GM18499 (cell line): ENCODE data around the gene UGT1A1.
"Not testable (repeated sequence)": the region's sequence is repeated elsewhere in the genome, so short reads cannot be mapped to it uniquely, and the experiment has no call there.

Experiments used
- ATAC-seq: cut with Tn5 transposase; IDR thresholded peaks from one replicate; pipeline ENCODE4 v1.9.1; 2021; ENCODE audit warnings: moderate number of reproducible peaks; ENCODE audit not compliant: insufficient read depth, unreplicated experiment

UGT1A1 gene

DNA sequence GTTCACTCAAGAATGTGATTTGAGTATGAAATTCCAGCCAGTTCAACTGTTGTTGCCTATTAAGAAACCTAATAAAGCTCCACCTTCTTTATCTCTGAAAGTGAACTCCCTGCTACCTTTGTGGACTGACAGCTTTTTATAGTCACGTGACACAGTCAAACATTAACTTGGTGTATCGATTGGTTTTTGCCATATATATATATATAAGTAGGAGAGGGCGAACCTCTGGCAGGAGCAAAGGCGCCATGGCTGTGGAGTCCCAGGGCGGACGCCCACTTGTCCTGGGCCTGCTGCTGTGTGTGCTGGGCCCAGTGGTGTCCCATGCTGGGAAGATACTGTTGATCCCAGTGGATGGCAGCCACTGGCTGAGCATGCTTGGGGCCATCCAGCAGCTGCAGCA, at the start of gene UGT1A1:
UGT1A1 (plus strand) TSS at position 228 of the 400 bp plus-strand sequence; CDS start at position 246, 18 bp downstream.
- ATAC-seq, result no peak

DNA sequence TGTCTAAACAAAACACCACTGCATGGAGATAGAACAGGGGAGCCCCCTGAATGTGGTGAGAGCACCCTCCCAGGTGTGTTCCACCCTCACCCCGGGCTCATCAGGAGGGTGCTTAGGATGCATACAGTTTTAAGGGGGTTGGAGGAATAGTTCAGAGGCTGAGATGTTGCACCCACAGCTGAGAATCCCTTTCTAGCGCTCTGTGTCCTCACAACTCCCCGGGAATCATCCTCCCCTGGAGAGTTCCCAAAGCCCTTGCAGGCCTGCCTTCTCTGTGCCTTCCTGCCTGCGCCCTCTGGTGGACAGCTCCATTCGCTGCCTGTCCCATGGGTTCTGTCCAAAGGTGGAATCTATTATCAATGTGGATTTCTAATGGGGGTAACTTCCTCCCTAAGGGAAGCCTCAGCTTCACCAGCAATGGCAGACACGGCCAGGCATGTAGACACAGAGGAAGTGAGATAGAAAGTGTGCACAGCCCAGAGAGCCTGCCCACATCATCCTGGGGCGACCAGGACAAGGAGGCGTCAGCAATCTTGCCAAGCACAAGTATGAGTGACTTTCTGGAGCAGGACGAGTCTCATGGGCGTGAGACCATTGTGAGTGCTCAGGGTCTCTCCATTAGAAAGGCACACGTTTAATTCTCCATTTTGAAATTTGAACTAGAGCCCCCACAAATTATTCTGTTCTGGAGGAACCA, 48.6 kb upstream of the UGT1A1 start:
- ATAC-seq, result no peak

DNA sequence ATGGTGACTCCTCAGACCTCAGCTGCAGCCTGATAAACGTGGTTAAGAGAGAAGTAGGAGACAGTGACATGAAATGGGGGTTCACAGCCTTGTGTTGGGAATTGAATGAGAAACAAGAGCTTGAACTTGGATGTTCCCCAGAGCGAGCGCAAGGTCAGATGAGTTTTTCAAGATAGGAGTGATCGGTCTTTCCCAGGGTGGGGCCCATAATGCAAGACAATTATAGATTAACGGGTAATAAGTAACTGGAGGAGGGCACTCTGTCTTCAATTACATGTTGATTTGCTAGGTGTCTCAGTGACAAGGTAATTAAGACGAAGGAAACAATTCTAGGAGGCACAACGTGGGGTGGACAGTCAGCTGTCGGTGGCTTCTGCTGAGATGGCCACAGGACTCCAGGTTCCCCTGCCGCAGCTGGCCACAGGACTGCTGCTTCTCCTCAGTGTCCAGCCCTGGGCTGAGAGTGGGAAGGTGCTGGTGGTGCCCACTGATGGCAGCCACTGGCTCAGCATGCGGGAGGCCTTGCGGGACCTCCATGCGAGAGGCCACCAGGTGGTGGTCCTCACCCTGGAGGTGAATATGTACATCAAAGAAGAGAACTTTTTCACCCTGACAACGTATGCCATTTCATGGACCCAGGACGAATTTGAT, 47.3 kb upstream of the UGT1A1 start, which contains the start of gene UGT1A5:
UGT1A5 (plus strand) TSS at position 297 of the 651 bp plus-strand sequence; CDS start at position 382, 85 bp downstream.
- ATAC-seq, result no peak

DNA sequence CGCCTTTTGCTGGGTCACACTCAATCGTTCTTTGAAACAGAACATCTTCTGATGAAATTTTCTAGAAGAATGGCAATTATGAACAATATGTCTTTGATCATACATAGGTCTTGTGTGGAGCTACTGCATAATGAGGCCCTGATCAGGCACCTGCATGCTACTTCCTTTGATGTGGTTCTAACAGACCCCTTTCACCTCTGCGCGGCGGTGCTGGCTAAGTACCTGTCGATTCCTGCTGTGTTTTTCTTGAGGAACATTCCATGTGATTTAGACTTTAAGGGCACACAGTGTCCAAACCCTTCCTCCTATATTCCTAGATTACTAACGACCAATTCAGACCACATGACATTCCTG, 46.8 kb upstream of the UGT1A1 start:
- ATAC-seq, result no peak

DNA sequence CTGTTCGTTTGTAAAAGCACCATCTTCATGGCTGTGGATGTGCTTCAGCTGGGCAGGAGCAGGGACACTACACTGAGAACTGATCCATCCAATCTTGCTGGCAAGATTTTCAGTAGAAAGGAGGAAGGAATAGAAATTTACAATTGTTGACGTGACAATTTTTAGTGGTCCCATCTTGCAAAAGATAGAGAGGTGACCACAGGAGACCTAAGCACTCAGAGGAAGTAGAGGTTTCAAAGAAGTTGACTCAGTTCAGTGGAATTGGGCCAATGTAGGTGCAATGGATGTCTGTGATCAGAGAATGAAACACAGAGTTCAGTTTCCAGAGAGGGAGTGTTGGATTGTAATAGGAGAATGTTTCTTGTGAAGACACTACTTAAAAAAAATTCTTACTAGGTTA, 45.9 kb upstream of the UGT1A1 start:
- ATAC-seq, result no peak

DNA sequence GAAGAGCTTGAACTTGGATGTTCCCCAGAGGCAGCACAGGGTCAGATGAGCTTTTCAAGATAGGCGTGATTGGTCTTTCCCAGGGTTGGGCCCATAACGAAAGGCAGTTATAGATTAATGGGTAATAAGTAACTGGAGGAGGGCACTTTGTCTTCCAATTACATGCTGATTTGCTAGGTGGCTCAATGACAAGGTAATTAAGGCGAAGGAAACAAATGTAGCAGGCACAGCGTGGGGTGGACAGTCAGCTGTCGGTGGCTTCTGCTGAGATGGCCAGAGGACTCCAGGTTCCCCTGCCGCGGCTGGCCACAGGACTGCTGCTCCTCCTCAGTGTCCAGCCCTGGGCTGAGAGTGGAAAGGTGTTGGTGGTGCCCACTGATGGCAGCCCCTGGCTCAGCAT, 41.5 kb upstream of the UGT1A1 start, which contains the start of gene UGT1A4:
UGT1A4 (plus strand) TSS at position 185 of the 400 bp plus-strand sequence; CDS start at position 270, 85 bp downstream.
- ATAC-seq, result no peak

DNA sequence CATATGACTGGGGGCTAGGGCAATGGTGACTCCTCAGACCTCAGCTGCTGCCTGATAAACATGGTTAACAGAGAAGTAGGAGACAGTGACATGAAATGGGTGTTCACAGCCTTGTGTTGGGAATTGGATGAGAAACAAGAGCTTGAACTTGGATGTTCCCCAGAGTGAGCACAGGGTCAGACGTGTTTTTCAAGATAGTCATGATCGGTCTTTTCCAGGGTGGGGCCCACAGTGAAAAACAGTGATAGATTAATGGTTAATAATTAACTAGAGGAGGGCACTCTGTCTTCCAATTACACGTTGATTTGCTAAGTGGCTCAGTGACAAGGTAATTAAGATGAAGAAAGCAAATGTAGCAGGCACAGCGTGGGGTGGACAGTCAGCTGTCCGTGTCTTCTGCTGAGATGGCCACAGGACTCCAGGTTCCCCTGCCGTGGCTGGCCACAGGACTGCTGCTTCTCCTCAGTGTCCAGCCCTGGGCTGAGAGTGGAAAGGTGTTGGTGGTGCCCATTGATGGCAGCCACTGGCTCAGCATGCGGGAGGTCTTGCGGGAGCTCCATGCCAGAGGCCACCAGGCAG, 31.3 kb upstream of the UGT1A1 start, which contains the start of gene UGT1A3:
UGT1A3 (plus strand) TSS at position 320 of the 579 bp plus-strand sequence; CDS start at position 405, 85 bp downstream.
- no peak for ATAC-seq

DNA sequence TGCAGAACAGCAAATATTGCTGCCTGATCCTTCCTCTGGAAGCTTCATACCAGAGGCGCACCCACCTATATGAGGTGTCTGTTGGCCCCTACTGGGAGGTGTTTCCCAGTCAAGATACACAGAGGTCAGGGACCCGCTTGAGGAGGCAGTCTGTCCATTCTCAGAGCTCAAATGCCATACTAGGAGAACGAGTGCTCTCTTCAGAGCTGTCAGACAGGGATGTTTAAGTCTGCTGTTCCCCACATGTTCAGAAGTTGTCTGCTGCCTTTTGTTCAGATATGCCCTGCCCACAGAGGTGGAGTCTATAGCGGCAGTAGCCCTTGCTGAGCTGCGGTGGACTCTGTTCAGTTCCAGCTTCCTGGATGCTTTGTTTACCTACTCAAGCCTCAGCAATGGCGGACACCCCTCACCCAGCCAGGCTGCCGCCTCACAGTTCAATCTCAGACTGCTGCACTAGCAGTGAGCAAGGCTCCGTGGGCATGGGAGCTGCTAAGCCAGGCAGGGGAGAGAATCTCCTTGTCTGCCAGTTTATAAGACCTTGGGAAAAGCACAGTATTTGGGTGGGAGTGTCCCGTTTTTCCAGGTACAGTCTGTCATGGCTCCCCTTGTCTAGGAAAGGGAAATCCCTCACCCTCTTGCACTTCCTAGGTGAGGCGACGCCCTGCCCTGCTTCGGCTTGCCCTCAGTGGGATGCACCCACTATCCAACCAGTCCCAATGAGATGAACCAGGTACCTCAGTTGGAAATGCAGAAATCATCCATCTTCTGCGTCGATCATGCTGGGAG, 23.0 kb upstream of the UGT1A1 start:
- ATAC-seq, result not testable (repeated sequence)

DNA sequence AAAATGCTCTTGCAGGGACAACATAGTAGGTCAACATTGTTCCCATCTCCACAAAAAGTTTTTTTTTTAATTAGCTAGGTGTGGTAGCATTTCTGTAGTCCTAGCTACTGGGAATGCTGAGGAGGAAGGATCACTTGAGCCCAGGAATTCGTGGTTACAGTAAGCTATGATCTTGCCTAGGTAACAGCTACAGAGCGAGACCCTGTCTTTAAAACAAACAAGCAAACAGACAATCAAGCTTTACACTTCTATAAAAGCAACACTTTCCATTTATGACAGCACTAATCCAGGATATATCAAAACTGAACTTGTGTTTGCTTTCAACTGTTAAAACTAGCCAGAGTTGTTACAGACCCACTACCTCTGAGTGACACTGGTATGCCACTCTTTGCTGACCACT, 19.2 kb upstream of the UGT1A1 start:
- no peak for ATAC-seq

DNA sequence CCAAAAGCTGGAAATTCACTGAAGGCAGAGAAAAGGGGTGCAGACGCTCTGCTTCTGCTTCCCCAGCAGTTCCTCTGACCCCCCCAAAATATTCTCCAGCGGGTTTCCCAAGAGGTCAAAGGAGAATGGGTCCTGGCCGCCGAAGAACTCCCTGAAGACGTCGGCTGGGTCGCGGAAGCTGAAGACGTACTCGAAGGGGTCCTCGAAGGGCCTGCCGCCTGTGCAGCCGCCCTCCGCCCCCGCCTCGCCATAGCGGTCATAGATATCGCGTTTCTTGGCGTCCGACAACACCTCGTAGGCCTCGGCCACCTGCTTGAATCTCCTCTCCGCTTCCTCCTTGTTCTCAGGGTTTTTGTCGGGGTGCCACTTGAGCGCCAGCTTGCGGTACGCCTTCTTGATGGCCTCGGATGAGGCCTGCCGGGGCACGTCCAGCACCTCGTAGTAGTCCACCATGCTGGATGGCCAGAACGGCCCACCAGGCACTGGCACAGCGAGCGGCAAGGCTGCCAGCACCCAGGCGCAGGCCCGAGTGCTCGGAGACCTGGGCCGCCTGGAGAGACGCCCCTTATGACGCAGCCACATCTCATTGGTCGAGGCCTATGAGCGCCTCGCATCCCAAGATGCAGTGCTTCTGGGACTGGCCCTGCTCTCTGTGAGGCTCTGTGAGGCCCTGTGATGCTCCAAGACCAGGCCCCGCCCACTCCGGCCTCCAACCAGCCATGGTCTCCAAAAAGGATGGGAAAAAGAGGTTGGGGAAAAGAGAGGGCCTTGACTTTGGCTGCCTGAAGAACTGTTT, 16.4 kb upstream of the UGT1A1 start:
- no peak for ATAC-seq

DNA sequence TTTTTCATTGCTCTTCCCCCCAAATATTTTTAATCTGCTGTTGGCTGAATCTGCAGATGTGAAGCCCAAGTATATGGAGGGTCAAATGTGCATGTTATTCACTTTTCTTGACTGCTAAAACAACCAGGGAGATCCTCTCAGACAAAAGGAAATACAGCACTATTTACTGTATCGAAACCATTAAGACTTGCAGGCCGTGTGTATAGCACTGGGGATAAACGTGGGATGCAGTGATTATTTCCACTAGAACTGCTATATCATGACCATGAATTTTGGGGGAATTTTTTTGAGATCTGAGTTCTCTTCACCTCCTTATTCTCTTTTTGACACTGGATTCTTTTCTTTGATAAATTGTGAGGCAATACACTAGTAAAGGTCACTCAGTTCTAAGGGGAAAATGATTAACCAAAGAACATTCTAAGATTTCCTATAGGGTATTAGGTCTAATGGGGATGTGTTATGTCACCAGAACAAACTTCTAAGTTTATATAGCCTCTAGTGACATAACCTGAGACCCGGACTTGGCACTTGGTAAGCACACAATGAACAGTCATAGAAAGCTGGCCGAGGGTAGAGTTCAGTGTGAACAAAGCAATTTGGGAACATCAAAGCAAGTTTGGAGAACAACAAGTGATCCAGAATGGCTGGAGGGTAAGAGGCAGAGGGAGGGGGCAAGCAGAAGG, 14.9 kb upstream of the UGT1A1 start:
- no peak for ATAC-seq

DNA sequence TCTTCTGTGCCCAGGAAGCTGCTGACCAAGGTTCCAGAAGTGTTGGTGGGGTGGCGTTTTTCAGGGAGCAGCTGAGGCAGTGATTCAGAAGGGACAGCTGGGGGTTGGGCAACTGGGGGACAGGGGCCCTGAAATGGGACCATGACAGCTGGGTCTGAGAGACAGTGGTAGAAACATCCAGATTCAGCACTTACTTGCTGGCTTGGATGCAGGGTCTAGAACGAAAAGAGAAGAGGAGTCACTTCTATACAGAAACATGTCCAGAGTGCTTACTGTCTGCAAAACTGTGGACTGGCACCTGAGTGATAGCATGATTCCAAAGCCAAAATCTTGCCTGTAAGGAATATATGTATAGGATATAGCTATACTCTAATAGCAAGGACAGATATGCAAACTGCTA, 14.2 kb upstream of the UGT1A1 start:
- ATAC-seq, result not testable (repeated sequence)

DNA sequence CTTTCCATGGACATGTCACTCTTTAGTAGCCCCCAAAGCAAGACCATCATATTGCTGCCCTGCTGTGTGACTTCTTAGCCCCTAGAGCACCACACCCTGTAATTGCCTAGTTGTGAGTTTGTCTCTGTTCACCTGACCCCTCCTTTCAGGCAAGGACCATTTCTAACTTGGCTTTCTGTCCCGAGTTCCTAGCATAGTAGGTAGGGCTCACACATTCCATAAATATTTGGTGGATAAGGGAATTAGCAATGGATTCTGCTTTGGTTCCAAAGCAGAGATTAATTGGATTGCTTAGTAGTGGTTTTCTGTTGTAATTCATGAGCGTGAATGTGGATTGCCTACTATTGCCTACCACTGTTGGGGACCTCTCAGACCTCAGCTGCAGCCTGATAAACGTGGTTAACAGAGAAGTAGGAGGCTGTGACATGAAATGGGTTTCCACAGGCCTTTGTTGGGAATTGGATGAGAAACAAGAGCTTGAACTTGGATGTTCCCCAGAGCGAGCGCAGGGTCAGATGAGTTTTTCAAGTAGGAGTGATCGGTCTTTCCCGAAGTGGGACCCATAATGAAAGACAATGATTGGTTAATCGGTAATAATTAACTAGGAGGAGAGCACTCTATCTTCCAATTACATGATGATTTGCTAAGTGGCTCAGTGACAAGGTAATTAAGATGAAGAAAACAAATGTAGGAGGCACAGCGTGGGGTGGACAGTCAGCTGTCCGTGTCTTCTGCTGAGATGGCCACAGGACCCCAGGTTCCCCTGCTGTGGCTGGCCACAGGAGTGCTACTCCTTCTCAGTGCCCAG, 13.4 kb upstream of the UGT1A1 start:
- no peak for ATAC-seq

DNA sequence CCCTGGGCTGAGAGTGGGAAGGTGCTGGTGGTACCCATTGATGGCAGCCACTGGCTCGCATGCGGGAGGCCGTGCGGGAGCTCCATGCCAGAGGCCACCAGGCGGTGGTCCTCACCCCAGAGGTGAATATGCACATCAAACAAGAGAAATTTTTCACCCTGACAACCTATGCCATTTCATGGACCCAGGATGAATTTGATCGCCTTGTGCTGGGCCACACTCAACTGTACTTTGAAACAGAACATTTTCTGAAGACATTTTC, 12.9 kb upstream of the UGT1A1 start:
- no peak for ATAC-seq

DNA sequence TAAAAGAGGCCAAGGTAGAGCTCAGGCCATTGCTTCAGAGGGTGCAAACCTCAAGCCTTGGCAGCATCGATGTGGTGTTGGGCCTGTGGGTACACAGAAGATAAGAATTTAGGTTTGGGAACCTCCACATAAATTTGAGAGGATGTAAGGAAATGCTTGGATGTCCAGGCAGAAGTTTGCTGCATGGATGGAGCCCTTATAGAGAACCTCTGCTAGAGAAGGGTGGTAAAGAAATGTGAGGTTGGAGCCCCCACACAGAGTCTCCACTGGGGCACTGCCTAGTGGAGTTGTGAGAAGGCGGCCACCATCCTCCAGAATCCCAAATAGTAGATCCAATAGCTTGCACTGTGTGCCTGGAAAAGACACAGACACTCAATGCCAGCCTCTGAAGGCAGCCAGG, 9.4 kb upstream of the UGT1A1 start:
- ATAC-seq, result not testable (repeated sequence)

DNA sequence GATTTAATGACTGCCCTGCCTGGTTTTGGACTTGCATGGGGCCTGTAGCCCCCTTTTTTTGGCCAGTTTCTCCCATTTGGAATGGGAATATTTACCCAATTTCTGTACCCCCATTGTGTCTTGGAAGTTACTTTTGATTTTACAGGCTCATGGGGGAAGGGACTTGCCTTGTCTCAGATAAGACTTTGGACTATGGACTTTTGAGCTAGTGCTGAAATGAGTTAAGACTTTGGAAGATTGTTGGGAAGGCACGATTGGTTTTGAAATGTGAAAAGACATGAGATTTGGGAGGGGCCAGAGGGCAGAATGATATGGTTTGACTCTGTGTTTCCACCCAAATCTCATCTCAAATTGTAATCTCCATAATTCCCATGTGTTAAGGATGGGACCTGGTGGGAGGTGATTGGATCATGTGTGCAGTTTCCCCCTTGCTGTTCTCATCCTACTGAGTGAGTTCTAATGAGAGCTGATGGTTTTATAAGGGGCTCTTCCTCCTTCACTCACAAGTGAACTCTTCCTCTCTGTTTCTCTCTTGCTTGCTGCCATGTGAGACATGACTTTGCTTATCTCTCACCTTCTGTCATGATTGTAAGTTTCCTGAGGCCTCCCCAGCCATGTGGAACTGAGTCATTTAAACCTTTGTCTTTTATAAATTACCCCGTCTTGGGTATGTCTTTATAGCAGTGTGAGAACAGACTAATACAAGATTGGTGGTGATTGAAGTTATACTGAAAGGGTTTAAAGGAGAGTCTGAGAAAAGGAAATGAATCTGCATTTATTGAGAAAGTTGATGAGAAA, 8.7 kb upstream of the UGT1A1 start:
- ATAC-seq, result not testable (repeated sequence)

DNA sequence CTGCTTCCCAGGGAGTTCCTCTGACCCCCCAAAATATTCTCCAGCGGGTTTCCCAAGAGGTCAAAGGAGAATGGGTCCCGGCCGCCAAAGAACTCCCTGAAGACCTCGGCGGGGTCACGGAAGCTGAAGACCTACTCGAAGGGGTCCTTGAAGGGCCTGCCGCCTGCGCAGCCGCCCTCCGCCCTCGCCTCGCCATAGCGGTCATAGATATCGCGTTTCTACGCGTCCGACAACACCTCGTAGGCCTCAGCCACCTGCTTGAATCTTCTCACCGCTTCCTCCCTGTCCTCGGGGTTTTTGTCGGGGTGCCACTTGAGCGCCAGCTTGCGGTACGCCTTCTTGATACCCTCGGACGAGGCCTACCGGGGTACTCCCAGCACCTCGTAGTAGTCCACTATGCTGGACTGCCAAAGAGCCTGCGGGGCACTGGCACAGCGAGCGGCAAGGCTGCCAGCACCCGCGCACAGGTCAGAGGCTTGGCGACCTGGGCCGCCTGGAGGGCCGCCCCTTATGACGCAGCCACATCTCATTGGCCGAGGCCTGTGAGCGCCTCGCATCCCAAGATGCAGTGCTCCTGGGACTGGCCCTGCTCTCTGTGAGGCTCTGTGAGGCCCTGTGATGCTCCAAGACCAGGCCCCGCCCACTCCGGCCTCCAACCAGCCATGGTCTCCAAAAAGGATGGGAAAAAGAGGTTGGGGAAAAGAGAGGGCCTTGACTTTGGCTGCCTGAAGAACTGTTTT, 5.0 kb upstream of the UGT1A1 start:
- ATAC-seq, result no peak
